ENCODE results near the gene PCNT. TPM values are rescaled to one million over a fixed set of nuclear protein-coding genes. Genes with fewer than 3 reads are reported as not detected.

The PCNT gene
- total and polyA plus RNA-seq, 9 of the 15 experiments (the other 6 are each of a cell fraction or from before 2014, with no cell fraction given): 9.1 to 53.5 (median 31.3) TPM

DNA sequence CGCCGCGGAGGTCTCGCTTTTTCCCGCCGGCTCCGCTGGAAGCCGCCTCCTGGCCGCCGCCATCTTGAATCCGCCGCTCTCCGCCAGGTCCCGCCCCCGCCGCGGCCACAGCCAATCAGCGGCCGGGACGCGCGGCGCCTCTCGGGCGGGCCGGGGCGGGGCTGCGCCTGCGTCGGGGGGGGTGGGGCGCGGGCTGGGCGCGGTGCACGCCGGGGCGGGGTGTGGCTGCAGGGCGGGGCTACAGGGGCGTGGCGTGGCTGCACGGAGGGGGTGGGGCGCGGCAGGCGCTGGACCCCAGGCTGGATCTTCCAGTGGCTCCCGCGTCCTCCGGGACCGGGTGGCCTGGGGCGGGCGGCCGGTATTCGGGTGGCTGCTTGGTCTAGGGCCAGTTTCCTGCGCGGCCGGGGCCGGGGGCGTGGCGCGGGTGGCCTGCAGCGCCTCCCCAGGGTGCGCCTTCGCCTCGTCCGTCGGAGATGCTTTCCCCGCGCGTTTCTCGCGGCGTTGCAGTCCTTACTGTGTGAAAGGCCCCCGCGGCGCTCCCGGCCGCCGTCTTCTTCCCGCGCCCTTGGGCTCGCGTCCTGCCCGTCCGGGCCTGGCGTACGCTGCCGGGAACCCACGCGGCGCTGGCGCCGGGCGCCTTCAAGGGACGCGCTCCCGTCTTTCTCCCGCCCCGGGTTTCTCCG lies 575 bp downstream of the PCNT start (continued):
- no peak for TF ChIP-seq XRCC3 (IDR thresholded peaks at IDR 0.05)
- peak; percentile 77; the same call in 1 of the 2 replicates for TF ChIP-seq ZNF175 (CRISPR knock-in tag; IDR thresholded peaks at IDR 0.05; ENCODE audit: low read depth)
- TF ChIP-seq, protein P1, sequence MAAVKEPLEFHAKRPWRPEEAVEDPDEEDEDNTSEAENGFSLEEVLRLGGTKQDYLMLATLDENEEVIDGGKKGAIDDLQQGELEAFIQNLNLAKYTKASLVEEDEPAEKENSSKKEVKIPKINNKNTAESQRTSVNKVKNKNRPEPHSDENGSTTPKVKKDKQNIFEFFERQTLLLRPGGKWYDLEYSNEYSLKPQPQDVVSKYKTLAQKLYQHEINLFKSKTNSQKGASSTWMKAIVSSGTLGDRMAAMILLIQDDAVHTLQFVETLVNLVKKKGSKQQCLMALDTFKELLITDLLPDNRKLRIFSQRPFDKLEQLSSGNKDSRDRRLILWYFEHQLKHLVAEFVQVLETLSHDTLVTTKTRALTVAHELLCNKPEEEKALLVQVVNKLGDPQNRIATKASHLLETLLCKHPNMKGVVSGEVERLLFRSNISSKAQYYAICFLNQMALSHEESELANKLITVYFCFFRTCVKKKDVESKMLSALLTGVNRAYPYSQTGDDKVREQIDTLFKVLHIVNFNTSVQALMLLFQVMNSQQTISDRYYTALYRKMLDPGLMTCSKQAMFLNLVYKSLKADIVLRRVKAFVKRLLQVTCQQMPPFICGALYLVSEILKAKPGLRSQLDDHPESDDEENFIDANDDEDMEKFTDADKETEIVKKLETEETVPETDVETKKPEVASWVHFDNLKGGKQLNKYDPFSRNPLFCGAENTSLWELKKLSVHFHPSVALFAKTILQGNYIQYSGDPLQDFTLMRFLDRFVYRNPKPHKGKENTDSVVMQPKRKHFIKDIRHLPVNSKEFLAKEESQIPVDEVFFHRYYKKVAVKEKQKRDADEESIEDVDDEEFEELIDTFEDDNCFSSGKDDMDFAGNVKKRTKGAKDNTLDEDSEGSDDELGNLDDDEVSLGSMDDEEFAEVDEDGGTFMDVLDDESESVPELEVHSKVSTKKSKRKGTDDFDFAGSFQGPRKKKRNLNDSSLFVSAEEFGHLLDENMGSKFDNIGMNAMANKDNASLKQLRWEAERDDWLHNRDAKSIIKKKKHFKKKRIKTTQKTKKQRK (IDR thresholded peaks at IDR 0.05; ENCODE audit: borderline replicate concordance, low read depth, low read length): no peak
- TF ChIP-seq, protein P2, sequence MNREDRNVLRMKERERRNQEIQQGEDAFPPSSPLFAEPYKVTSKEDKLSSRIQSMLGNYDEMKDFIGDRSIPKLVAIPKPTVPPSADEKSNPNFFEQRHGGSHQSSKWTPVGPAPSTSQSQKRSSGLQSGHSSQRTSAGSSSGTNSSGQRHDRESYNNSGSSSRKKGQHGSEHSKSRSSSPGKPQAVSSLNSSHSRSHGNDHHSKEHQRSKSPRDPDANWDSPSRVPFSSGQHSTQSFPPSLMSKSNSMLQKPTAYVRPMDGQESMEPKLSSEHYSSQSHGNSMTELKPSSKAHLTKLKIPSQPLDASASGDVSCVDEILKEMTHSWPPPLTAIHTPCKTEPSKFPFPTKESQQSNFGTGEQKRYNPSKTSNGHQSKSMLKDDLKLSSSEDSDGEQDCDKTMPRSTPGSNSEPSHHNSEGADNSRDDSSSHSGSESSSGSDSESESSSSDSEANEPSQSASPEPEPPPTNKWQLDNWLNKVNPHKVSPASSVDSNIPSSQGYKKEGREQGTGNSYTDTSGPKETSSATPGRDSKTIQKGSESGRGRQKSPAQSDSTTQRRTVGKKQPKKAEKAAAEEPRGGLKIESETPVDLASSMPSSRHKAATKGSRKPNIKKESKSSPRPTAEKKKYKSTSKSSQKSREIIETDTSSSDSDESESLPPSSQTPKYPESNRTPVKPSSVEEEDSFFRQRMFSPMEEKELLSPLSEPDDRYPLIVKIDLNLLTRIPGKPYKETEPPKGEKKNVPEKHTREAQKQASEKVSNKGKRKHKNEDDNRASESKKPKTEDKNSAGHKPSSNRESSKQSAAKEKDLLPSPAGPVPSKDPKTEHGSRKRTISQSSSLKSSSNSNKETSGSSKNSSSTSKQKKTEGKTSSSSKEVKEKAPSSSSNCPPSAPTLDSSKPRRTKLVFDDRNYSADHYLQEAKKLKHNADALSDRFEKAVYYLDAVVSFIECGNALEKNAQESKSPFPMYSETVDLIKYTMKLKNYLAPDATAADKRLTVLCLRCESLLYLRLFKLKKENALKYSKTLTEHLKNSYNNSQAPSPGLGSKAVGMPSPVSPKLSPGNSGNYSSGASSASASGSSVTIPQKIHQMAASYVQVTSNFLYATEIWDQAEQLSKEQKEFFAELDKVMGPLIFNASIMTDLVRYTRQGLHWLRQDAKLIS (CRISPR knock-in tag; IDR thresholded peaks at IDR 0.05): no peak; the same call in 1 of the 2 replicates
- peak in 1 of 2 experiments; percentile 62; a peak in 1 of 4 replicates for TF ChIP-seq HDAC1 (IDR thresholded peaks at IDR 0.05)
- TF ChIP-seq HNRNPK (IDR thresholded peaks at IDR 0.05; ENCODE audit: low read depth, low read length, poor library complexity, severe bottlenecking): peak; percentile 54
- TF ChIP-seq, protein P3, sequence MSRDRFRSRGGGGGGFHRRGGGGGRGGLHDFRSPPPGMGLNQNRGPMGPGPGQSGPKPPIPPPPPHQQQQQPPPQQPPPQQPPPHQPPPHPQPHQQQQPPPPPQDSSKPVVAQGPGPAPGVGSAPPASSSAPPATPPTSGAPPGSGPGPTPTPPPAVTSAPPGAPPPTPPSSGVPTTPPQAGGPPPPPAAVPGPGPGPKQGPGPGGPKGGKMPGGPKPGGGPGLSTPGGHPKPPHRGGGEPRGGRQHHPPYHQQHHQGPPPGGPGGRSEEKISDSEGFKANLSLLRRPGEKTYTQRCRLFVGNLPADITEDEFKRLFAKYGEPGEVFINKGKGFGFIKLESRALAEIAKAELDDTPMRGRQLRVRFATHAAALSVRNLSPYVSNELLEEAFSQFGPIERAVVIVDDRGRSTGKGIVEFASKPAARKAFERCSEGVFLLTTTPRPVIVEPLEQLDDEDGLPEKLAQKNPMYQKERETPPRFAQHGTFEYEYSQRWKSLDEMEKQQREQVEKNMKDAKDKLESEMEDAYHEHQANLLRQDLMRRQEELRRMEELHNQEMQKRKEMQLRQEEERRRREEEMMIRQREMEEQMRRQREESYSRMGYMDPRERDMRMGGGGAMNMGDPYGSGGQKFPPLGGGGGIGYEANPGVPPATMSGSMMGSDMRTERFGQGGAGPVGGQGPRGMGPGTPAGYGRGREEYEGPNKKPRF (IDR thresholded peaks at IDR 0.05; ENCODE audit: low read depth, low read length): no peak
- no peak for TF ChIP-seq ZNF785 (CRISPR knock-in tag; IDR thresholded peaks at IDR 0.05)
- TF ChIP-seq, protein P4, sequence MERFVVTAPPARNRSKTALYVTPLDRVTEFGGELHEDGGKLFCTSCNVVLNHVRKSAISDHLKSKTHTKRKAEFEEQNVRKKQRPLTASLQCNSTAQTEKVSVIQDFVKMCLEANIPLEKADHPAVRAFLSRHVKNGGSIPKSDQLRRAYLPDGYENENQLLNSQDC (CRISPR knock-in tag; IDR thresholded peaks at IDR 0.05): no peak
- no peak for TF ChIP-seq ZNF707 (CRISPR knock-in tag; conservative IDR thresholded peaks at IDR 0.05)
- no peak for TF ChIP-seq MEF2A (IDR thresholded peaks at IDR 0.05; ENCODE audit: control insufficient read depth, low read depth, low read length)
- TF ChIP-seq BRD4 (IDR thresholded peaks at IDR 0.05): no peak
- TF ChIP-seq ZNF699 (CRISPR knock-in tag; IDR thresholded peaks at IDR 0.05; ENCODE audit: insufficient replicate concordance): no peak
- TF ChIP-seq, protein P5, sequence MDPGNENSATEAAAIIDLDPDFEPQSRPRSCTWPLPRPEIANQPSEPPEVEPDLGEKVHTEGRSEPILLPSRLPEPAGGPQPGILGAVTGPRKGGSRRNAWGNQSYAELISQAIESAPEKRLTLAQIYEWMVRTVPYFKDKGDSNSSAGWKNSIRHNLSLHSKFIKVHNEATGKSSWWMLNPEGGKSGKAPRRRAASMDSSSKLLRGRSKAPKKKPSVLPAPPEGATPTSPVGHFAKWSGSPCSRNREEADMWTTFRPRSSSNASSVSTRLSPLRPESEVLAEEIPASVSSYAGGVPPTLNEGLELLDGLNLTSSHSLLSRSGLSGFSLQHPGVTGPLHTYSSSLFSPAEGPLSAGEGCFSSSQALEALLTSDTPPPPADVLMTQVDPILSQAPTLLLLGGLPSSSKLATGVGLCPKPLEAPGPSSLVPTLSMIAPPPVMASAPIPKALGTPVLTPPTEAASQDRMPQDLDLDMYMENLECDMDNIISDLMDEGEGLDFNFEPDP (CRISPR knock-in tag; IDR thresholded peaks at IDR 0.05): no peak
- TF ChIP-seq ELF1 (tag; IDR thresholded peaks at IDR 0.05): no peak
- no peak for TF ChIP-seq RFX5 (IDR thresholded peaks at IDR 0.05; ENCODE audit: low read depth, low read length)
